Measurements from ENCODE around the gene CCNL1. TPM values are rescaled to one million over a fixed set of nuclear protein-coding genes. Genes with fewer than 3 reads are reported as not detected.

The CCNL1 gene
- polyA plus RNA-seq, 1 donor (not counting 4 experiments of a cell fraction or from before 2014, with no cell fraction given), result 136 TPM

DNA sequence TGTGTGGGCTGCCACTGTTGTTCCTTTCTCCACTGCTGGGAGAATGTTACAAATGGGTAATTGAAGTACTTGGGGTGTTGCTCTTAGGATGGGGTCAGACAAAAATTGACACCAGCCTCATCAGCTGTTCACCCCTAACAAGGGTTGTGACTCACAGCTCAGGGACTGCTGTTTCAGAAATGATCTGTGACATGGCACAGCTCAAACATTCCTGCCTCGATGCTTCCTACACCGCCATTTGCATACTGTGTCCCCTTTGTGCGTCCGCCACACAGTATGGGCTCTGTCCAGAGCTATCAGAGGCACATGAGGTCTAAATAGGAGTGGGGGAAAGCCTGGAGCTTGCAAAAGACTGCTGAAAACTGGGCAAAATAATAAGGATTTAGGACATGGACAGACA lies 43.9 kb downstream of the CCNL1 start:
- no peaks in the 10 kb centered on the region for H3K36me3 ChIP-seq (ENCODE audit: control insufficient read depth in 2 of 2, extremely low read depth in 1 of 2, insufficient read depth in 2 of 2, low read length in 2 of 2)
- no peaks in the 10 kb centered on the region for H3K27me3 ChIP-seq (ENCODE audit: control insufficient read depth, extremely low read depth, insufficient read depth, low read length)
- dilution Hi-C loops (cut with MboI; ENCODE audit: extremely low pct_ligation_motif_present, low sequenced_read_pairs), result no loop called here
- H2AFZ ChIP-seq (ENCODE audit: control insufficient read depth, low read length), result no peak overlapping the region
- H3K4me1 ChIP-seq (ENCODE audit: control insufficient read depth, extremely low read depth, insufficient read depth, low read length), result peaks cover 22% of the 10 kb centered on the region
- no peak for FAIRE-seq
- no peaks in the 10 kb centered on the region for H3K79me2 ChIP-seq (ENCODE audit: control insufficient read depth, insufficient read depth, low read length)
- H3K27ac ChIP-seq (ENCODE audit: control insufficient read depth, insufficient read depth, low read length), result no peak overlapping the region
- no peaks in the 10 kb centered on the region for H4K20me1 ChIP-seq (ENCODE audit: control insufficient read depth, extremely low read depth, insufficient read depth, low read length)
- H3K9me1 ChIP-seq (ENCODE audit: control insufficient read depth, extremely low read depth, insufficient read depth, low read length), result no peaks in the 10 kb centered on the region
- no peak for DNase-seq (ENCODE audit: low read depth, low spot score)
- H3K9ac ChIP-seq (ENCODE audit: control insufficient read depth, extremely low read depth, insufficient read depth, low read length), result no peak overlapping the region
- H3K9me3 ChIP-seq (ENCODE audit: control insufficient read depth, low read depth, low read length), result no peaks in the 10 kb centered on the region
- no peak overlapping the region for H3K4me3 ChIP-seq (ENCODE audit: control insufficient read depth in 2 of 3, extremely low read depth in 1 of 3, insufficient read depth in 2 of 3, low read depth in 1 of 3, low read length in 3 of 3)
- H3K4me2 ChIP-seq (ENCODE audit: control insufficient read depth, extremely low read depth, insufficient read depth, low read depth, low read length), result no peak overlapping the region
- TF ChIP-seq, protein P1, sequence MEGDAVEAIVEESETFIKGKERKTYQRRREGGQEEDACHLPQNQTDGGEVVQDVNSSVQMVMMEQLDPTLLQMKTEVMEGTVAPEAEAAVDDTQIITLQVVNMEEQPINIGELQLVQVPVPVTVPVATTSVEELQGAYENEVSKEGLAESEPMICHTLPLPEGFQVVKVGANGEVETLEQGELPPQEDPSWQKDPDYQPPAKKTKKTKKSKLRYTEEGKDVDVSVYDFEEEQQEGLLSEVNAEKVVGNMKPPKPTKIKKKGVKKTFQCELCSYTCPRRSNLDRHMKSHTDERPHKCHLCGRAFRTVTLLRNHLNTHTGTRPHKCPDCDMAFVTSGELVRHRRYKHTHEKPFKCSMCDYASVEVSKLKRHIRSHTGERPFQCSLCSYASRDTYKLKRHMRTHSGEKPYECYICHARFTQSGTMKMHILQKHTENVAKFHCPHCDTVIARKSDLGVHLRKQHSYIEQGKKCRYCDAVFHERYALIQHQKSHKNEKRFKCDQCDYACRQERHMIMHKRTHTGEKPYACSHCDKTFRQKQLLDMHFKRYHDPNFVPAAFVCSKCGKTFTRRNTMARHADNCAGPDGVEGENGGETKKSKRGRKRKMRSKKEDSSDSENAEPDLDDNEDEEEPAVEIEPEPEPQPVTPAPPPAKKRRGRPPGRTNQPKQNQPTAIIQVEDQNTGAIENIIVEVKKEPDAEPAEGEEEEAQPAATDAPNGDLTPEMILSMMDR (optimal IDR thresholded peaks at IDR 0.05 in 1 of 3, IDR thresholded peaks at IDR 0.05 in 1 of 3, conservative IDR thresholded peaks at IDR 0.05 in 1 of 3; ENCODE audit: extremely low read depth in 1 of 3, insufficient read depth in 2 of 3, low read length in 3 of 3), result no peak
- TF ChIP-seq EZH2 (IDR thresholded peaks at IDR 0.05; ENCODE audit: low read length), result no peak

DNA sequence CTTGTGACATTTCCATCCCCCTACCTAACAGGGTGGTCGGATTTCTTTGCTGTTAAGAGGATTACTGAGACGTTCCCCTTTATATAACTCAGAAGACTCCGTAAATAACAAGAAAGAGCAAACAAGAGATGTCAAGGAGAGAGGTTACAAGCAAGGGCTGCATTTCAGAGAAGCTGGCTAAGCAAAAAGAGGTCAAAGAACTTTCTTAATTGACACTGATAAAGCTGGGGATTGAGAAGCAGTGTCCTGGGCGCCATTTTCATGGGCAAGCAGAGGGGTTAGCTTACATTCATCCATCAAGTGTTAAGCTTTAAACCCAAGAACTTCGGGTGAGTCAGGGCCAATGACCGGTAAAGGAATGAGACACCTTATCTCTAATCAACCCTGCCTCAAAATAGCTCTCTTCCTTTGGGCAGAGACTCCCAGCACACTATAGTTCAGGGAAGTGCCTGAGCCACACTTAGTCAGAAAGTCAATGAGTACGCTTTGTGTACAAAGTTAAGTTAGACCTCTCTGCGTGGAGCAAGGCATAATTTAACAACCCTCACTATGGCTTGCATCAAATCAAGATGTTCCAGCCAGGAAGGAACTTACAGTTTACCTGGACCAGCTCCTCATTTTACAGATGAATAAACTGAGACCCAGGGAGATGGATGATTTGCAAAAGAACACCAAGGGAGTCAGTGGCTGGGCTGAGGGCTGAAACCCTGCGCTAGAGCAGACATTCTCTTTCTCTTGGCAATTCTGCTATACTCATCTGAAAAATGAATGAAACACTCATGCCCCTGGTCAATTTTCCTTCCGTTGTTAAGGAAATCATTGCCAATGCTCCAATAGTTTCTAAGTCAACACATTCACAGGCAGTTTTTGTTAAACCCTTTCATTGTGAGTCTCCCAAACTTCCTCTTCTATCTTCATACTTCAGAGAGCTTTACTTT lies 44.6 kb downstream of the CCNL1 start:
- Histone ChIP-seq H3K4me1 (ENCODE audit: control insufficient read depth, extremely low read depth, insufficient read depth, low read length) (peaks cover 18% of the 10 kb centered on the region), H3K9me3 (ENCODE audit: control insufficient read depth, low read depth, low read length) (no peaks in the 10 kb centered on the region), H3K9me1 (ENCODE audit: control insufficient read depth, extremely low read depth, insufficient read depth, low read length) (no peaks in the 10 kb centered on the region), H3K4me2 (ENCODE audit: control insufficient read depth, extremely low read depth, insufficient read depth, low read depth, low read length) (no peak overlapping the region), H3K27ac (ENCODE audit: control insufficient read depth, insufficient read depth, low read length) (no peak overlapping the region), H3K9ac (ENCODE audit: control insufficient read depth, extremely low read depth, insufficient read depth, low read length) (no peak overlapping the region), H3K4me3 (ENCODE audit: control insufficient read depth in 2 of 3, extremely low read depth in 1 of 3, insufficient read depth in 2 of 3, low read depth in 1 of 3, low read length in 3 of 3) (no peak overlapping the region), H2AFZ (ENCODE audit: control insufficient read depth, low read length) (no peak overlapping the region), H4K20me1 (ENCODE audit: control insufficient read depth, extremely low read depth, insufficient read depth, low read length) (no peaks in the 10 kb centered on the region), H3K79me2 (ENCODE audit: control insufficient read depth, insufficient read depth, low read length) (no peaks in the 10 kb centered on the region), H3K27me3 (ENCODE audit: control insufficient read depth, extremely low read depth, insufficient read depth, low read length) (no peaks in the 10 kb centered on the region), H3K36me3 (ENCODE audit: control insufficient read depth in 2 of 2, extremely low read depth in 1 of 2, insufficient read depth in 2 of 2, low read length in 2 of 2) (no peaks in the 10 kb centered on the region)
- dilution Hi-C loops (cut with MboI; ENCODE audit: extremely low pct_ligation_motif_present, low sequenced_read_pairs), result no loop called here
- DNase-seq (ENCODE audit: low read depth, low spot score) (no peak), FAIRE-seq (peak; percentile 78)
- no peak for TF ChIP-seq EZH2 (IDR thresholded peaks at IDR 0.05; ENCODE audit: low read length)
- TF ChIP-seq, protein P1 (optimal IDR thresholded peaks at IDR 0.05 in 1 of 3, IDR thresholded peaks at IDR 0.05 in 1 of 3, conservative IDR thresholded peaks at IDR 0.05 in 1 of 3; ENCODE audit: extremely low read depth in 1 of 3, insufficient read depth in 2 of 3, low read length in 3 of 3), result no peak
